ENCODE data around the gene ABAT.
A peak's percentile ranks its signal among the peaks of the same experiment; 100 is the strongest.
"Not testable (repeated sequence)": the region's sequence is repeated elsewhere in the genome, so short reads cannot be mapped to it uniquely, and the experiment has no call there.

ABAT gene

DNA sequence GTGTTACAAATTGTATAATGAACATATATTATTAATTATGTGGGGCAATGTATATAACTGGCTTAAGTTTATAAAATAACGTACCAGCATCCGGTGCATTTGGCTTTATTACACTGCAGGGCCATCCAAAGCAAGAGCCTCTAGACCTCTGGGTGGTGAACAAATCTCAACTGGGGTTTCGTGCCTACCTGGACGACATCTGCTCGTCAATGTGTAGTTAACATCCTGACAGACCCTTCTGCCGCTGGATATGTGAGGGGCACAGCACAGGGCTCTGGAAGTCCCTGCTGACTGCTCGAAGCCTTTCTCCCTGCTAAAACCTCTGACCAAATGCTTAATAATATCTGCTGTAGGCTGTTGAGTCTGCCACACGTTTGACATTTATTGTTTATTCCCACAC, 120.7 kb downstream of the ABAT start:
- DNase-seq = no peak

DNA sequence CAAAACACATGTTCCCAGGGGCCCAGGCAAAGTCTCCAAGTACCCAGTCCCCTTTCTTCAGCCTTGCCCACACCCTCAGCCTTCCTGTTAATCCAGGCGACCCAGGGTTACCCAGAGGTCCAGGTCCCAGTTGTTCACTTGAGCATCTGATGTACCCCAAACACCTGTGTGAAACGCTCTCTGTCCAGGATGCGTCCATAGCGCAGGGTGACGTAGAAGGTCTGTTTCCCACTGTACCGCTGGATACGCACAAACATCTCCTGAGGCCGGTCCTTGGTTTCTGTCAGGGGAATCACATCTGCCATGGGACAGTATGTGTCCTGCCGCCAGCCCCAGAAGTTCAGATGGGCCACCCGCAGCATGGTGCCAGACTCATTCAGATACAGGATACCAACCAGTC, 121.4 kb downstream of the ABAT start:
- DNase-seq = no peak

DNA sequence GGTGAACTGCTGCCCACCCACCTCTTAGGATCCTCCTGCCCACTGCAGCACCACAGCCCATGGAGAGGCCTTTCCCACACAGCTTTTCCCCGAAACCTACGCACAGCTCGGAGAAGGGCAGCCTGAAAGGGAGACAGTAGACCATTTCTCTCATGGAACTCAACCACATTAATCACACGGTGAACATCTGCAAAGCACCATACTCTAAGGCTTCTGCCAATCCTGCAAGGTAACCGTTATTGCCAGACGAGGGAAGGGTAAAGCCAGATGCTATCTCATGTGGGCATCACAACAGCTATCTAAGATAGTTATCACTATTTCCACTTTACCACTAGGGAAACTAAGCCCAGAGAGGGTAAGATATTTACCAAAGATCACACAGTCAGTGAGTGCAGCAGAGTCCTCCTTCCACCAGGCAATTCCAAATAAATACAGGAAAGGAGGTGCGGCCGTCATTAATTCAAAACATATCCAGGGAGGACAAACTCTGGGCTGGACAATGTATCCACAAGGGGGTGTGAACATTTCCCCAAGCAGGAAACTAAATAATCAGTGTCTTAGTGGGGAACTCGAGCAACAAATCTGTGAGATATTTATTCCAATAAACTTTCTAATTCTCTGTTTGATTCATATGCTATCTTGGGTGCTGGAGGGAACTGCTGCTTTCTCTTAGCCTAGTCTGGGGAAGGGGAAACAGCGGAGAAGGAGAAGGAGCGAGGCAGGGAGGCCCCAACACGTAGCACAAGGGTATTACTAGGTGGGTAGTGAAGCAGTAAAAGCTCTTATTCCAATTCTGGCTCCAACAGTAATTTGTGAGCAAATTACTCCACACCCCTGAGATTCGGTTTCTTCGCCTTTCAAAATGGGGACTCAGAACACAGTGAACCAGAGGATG, 122.3 kb downstream of the ABAT start:
- DNase-seq = no peak

DNA sequence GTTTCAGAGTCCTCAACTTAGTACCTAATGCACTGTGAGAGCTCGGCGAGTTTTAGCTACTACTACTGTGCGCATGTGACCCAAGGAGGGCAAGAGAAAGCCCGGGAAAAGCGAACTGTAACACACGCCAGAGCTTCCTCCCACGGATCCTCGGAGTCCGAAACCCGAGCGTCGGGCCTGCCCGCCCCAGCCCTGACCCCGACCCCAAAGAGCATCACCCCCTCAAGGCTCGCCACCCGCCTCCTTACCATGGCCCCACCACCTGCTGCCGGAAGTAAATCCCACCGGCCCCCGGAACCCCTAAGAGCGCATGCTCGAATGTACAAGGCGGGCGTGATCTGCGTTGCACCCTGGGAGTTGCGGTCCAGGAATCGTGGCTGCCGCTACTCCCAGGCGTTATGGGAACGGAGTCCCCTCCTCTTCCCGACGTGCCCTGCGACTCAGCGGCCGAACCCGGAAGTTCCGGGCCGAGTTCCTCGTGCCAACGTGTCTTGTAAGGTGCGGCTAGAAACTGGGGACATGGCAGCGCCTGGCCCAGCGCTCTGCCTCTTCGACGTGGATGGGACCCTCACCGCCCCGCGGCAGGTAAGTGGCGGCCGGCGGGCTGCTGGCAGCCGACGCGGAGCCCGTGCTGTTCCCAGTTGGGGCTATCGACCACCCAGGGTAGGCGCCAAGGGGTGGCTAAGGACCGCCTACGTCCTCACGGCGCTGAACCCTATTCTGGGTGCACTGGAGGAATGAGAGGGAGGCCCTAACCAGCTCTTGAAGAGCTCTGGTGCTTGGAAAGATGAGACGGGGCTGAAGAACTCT, 123.2 kb downstream of the ABAT start, which contains the start of the genes PMM2 and TMEM186:
Gene PMM2 (plus strand): TSS at position 476 of the 810 bp plus-strand sequence. CDS start 44 bp downstream, at position 520.
Gene TMEM186 (minus strand): TSS at position 276 of the 810 bp plus-strand sequence. CDS start 25 bp downstream, at position 251.
- DNase-seq = peak; percentile 99

DNA sequence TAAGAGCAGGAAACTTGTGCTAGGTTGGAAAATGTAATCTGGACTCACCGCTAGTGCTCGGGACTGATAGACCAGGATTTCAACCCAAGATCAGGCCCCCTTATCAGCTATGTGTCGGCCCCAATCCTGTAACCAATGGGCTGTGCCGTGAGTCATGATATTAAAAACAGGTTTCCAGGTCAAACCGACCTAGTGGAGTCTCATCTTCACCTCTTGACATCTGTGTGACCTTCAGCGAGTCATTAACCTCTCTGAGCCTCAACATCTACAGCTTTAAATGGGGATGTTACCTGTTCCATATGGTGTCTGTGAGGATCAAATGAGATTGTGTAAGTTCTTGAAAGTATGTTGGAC, 123.7 kb downstream of the ABAT start:
- DNase-seq = no peak

DNA sequence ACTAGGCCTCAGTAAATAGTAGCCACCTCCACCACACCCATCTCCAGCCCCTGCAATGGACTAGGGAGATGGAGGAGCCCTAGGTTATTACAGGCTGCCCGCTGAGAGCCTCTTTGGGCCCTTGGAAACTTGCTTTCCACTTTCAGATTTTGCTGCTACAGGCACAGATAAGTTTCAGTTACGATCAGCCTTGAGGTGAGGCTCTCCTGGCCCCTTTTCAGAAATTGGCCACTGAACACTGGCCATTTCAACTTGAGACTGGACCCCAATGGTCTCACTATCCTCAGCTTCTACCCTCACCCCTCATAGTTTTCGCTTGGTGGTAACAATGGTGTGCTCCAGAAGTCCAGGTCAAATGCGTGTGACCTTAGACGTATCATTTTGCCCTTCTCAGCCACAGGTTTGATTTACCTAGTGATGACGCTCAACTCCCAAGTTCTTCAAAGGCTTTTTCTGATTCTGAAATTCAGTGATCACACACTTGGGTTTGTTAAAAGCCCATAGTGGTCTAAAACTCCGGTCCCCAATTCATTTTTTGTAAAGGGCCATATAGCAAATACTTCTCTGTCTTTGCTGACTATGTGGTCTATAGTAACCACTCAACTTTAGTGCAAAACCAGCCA, 124.2 kb downstream of the ABAT start:
- peak; percentile 11 for DNase-seq

DNA sequence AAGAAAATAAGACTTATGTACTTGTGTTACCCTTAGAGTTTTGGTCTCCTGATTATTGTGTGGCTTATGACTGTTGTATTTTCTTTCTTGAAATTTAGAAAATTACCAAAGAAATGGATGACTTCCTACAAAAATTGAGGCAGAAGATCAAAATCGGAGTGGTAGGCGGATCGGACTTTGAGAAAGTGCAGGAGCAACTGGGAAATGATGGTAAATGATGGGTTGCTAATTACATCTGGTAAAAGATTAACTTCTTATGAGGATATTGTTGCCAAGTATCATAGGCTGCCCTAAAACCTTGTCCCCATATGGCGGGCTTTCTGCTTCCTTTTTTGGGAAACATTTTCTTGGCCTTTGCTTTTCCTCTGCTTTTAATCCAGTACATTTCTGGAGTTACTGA, 127.3 kb downstream of the ABAT start:
- DNase-seq = no peak

DNA sequence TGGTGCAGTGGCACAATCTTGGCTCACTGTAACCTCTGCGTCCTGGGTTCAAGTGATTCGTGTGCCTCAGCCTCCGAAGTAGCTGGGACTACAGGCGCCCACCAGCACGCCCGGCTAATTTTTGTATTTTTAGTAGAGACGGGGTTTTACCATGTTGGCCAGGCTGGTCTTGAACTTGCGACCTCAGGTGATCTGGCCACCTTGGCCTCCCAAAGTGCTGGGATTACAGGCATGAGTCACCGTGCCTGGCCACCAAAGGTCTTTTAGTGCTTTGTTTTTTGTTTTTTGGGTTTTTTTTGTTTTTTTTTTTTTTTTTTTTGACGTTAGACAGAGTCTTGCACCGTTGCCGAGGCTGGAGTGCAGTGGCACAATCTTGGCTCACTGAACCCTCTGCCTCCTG, 129.3 kb downstream of the ABAT start:
- not testable (repeated sequence) for DNase-seq

DNA sequence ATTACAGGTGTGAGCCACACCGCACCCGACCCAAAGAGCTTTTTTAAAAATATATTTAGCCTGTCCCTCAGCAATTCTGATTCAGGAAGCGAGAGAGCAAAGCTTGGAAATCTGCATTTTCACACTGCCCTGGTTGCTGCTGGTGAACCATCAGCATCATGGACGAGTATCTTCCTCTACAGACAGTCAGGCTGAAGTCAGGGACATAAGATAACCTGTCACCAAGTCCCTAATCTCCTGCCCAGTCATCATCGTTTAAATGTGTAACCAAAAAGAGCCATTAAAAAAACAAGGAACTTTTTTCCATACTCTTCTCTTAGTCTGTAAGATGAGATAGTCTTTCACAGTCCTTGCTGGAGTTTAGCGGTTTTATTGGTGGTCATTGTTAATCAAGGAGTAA, 129.9 kb downstream of the ABAT start:
- DNase-seq = no peak

DNA sequence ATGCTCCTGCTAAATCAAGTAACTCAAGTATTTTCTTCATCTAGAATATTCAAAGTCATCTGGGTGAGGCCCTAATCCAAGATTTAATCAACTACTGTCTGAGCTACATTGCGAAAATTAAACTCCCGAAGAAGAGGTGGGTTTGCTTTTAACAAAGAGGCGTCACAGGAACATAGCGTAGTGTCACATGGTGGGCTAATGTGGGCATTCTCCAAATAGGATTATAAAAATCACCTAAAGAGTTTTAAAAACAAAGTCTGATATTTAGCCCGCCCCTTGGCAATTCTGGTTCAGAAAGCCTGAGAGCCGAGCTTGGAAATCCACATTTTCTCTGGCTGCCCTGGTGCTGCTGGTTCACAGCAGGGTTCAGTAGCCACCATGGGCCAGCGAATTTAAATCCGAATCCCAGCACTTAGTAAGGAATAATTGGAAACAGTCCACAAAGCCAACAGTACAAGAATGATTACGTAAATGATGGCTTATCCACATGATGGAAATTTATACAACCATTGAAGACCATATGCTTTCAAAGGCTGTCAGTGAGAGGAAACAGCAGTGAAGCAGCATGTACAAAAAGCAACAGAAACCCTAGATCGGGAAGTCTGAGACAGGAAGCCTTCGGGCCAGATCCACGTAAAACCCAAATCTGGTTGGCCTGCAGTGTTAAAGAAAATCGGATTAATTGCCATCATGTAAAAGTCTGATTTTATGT, 132.0 kb downstream of the ABAT start:
- no peak for DNase-seq

DNA sequence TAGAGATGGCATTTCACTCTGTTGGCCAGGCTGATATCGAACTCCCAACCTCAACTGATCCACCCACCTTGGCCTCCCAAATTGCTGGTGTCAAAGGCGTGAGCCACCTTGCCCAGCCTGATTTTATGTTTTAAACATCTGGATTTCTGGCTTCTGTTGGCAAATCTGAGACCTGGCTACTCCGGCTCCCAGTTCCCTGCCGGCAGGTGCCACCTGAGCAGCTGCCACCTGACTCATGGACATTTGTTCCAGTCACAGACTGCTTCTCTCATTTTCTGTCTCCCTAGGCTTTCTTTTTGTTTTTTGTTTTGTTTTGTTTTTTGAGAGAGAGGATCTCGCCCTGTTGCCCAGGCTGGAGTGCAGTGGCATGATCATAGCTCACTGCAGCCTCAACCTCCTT, 132.8 kb downstream of the ABAT start:
- DNase-seq = no peak

DNA sequence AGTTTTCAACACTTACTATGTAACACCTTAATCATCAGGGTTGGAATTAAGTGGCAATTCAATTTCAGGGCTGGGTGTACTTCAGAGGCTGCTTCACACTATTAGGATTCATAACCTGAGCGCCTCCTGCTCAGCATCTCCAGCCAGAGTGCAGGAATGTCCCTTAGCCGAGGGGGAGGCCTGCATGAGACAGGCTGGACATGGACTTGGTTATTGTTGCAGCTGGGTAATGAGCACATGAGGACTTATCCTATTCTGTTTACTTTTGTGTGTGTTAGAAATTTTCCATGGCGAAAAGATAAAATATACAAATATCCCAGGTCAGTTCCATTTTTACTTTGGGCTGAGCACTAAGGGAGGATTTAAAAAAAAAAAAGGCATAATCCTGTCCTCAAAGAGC, 133.6 kb downstream of the ABAT start:
- DNase-seq = no peak

DNA sequence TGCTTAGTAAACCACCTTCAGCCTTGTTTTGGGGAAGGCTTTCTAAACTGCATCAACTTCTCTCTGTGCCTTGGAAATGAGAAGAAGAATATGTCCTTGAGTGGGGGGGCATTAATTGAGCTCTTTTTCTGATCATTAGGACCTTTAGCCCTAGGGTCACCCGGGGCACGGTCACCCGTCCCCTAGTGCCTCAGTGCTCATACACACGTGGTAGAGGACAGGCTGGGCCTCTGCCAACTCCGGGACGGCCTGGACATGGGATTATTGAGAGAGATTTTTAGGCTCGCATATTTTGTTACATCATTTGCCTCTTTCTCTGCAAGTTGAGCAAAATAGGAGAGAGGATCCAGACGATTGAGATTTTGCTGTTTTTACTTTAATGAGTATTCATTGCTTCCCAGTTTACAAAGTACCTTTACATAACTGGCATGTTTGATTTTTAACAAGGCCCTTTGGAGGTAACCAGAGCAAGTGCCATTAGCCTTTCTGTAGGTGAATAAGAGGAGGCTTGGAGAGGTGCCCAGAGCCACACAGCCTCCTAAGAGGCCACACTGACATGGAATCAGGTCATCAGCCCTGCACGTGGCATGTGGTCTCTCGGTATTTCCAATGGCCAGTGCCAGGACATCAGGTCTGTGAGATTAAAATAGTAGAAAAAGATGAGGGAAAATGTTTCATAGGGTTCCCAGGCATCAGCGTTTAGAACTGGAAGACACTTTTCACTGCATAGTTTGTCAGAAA, 134.4 kb downstream of the ABAT start:
- DNase-seq = no peak

DNA sequence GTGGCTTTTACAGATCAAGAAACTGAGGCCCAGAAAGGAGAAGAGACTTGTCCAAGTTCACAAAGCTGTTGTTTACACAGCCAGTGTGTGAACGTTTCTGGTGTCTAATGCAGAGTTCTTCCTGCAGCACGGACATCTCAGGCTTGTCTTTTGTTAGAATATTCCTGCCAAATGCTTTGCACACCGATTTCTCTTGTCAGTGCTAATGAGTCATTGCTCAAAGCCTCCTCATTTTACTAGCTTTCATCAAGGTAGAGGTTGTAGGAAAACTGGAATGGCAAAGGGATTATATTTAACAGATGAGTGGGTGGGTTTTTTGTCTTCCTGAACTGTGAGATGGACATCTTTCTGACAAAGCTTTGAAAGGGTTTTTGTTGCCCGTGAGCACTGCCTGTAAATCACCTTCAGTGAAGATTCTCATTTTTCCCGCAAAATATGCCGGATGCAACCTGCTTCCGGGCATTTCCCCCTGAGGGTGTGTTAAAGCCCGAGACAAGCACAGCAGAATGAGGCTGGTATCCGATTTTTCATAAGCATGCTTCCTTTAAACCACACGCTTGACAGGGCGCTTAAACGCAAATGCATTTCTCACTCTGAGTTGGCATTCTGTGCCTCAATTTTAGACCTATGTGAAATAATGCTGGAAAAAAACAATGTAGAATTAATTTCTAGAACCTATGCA, 137.9 kb downstream of the ABAT start:
- no peak for DNase-seq

DNA sequence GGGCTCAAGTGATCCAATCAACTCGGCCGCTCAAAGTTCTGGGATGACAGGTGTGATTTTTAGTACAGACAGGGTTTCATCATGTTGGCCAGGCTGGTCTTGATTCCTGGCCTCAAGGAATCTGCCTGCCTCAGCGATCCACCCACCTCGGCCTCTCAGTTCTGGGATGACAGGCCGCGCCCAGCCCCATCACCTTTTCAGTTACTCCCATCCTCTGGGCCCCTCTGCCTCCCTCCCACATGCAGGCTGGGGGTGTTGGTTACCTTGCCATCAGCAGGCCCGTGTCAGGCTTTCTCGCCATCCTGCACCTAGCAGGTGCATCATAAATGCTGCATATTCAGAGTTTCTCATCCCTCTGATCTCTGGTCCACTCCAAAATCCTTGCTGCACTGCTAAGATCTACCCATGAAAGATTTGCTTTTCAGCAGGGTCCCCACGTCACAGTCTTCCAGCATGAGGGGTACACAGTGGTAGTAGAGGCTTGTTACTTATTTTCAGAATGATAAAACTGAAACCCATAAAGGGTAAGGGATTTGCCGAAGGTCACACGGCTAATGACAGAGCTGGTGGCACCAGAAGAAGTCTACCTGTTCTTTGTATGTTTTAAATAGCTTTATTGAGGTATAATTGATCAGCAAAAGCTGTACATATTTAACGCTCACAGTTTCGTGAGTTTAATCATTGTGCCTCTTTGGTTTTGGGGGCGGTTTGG, 139.8 kb downstream of the ABAT start:
- DNase-seq = no peak

DNA sequence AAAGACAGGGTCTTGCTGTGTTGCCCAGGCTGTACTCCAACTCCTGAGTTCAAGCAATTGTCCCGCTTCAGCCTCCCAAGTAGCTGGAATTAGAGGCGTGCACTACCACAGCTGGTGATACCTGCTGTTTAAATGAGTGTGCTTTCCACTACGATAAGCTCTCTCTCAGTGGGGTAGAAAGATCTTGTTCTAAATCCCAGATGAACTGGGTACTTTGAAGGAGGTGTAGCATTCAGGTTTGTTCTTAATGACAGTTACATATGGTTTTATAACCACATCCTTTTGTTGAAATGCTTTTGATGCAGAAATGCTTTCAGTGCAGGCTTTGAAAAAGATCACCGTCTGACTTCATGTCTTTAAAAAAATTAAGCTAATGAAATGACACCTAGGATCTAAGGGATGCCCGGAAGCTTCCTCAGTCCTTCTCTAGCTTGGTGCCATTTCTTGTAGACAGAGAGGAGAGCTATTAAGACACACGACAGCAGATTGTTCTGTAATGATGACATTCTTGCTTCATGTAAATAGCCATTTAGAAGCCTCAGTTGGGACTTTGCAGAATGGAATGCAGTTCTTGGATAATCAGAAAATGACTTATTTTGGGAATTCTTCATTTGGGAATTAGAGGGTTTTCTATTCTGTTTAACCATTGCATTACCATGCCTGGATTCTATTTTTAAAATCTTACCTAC, 142.7 kb downstream of the ABAT start:
- no peak for DNase-seq

DNA sequence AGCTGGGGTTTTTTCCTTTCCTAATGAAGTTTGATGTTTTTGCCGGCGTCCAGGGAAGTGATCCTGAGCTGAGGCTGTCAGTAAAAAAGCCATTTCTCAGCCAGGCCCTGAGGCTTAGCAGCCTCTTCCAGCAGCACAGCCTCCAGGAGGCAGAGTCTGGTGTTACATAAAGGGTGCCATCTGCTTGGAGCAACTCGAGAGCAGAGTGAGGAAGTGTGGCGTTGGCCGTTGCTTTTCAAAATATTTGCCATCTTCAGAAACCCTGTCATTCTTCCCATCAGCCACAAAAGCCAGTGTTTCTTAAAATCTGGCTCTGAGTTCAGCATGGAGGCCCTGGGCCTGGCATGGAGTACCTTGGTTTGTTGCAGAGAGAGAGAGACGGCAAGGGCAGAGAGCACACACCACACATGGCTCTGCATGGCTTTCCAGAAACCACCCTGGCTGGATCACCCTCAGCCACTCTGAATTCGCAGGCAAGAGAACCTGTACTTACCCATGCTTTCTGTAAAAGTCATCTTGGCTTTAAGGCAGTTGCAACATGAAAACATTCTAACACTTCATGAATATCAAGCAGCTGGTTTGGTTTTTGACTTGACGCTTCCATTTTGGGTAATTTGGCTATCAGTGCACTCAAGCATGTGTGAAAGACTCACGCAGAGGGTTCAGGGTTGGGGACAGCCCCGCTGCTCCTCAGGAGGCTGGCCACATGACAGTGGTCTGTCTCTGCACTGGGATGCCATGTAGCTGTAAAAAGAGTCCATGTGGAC, 144.3 kb downstream of the ABAT start:
- DNase-seq = no peak

DNA sequence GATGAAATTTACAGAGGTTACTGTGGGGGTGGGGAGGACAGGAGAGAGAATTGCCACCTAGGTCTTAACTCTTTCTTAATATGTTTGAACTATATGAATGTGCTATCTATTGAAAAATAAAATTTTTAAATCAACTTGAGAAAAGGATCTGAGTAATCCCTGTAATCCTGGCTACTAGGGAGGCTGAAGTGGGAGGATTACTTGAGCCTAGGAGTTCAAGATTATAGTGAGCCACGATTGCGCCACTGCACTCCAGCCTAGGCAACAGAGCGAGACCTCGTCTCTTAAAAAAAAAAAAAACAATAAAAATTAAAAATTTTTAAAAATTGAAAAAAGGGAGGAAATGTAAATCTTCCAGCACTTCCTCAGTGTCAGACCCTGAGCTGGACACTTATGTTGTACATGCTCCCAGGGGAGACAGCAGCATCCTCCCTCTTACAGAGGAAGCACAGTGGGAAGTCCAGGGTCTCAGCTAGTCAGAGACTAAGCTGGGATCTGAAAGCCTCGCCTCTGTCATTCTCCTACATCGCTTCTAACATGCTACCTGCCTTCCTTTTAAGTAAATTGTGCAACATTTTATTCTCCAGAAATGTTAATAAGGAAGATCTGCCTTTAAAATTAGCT, 145.1 kb downstream of the ABAT start:
- DNase-seq = no peak

DNA sequence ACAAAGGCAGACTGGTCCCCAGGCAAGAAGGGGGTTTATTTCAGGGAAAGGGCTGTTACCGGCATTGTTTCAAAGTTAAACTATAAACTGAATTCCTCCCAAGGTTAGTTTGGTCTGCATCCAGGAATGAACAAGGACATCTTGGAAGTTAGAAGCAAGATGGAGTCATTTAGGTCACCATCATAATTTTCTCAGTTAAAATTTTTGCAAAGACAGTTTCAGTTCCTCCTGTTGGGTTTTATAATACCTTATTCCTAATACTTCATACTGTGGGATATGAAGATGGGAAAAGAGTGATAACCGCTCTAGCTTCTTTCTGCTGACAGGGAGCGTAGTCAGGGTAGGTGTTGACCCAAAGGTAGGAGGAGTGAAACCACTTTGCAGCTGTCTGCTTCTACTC, 148.0 kb downstream of the ABAT start:
- no peak for DNase-seq
